SK-N-SH treated with all-trans-retinoic acid at 6 μM for 48 hours (cell line): ENCODE data around the gene PCA3.

Experiments
- ISL1 ChIP-seq: fragments of 250-450 bp; sonication (Bioruptor Pico); IDR thresholded peaks from 2 replicates; pipeline ENCODE4 v2.1.2; 2022; ENCODE audit warnings: mild to moderate bottlenecking, moderate library complexity
- SNAI2 ChIP-seq: fragments of 250-450 bp; sonication (Bioruptor Pico); IDR thresholded peaks from 2 replicates; pipeline ENCODE4 v1.5.0; 2020; ENCODE audit warnings: mild to moderate bottlenecking, moderate library complexity
- TF ChIP-seq, protein P1 (sequence below): fragments of 250-450 bp; sonication (Bioruptor Pico); IDR thresholded peaks from 2 replicates; pipeline ENCODE4 v1.8.0; 2020; ENCODE audit warnings: mild to moderate bottlenecking, moderate library complexity, borderline replicate concordance

DNA sequence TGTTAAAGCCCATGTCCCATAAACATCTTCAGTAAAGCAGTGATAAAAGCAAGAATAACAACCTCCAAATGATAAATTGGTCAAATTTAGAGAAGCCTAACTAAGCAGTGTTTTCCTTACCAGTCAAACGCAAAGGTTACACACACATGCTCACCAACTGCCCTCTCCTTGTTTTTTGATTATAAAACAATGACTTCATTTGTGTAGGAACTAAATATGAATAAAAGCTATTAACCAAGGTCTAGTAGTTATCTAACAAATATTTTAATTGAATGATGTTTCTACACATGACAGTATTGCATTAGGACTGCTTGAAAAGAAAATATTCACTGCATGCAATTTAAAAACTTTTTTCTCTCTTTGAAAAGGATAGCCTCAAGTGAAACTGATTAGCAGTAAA, 36.7 kb downstream of the PCA3 start:
- TF ChIP-seq, protein P1, sequence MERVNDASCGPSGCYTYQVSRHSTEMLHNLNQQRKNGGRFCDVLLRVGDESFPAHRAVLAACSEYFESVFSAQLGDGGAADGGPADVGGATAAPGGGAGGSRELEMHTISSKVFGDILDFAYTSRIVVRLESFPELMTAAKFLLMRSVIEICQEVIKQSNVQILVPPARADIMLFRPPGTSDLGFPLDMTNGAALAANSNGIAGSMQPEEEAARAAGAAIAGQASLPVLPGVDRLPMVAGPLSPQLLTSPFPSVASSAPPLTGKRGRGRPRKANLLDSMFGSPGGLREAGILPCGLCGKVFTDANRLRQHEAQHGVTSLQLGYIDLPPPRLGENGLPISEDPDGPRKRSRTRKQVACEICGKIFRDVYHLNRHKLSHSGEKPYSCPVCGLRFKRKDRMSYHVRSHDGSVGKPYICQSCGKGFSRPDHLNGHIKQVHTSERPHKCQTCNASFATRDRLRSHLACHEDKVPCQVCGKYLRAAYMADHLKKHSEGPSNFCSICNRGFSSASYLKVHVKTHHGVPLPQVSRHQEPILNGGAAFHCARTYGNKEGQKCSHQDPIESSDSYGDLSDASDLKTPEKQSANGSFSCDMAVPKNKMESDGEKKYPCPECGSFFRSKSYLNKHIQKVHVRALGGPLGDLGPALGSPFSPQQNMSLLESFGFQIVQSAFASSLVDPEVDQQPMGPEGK (CRISPR knock-in tag): no peak
- TF ChIP-seq SNAI2 (CRISPR knock-in tag) (no peak), ISL1 (CRISPR knock-in tag) (no peak)
